Fibroblast of the aortic adventitia (primary cell): ENCODE data around the gene RGL1. TPM values are rescaled to one million over a fixed set of nuclear protein-coding genes. Genes with fewer than 3 reads are reported as not detected.
A peak's percentile ranks its signal among the peaks of the same experiment; 100 is the strongest.

Source experiments
- DNase-seq: peaks from one replicate; pipeline ENCODE4 v3.0.0-alpha.2; 2010; ENCODE audit warnings: low read depth
- H3K4me3 ChIP-seq: 2 replicates; pipeline ENCODE4 v1.5.1; 2011; ENCODE audit warnings: low read depth, mild to moderate bottlenecking, control low read depth, low read length, moderate library complexity
- total RNA-seq: library from RNA; depleted of rRNA; stranded (reverse); fragments of >200 nt; gene quantifications from 2 replicates; pipeline ENCODE4 v1.2.3, GENCODE V29; 2012; ENCODE audit warnings: low replicate concordance
- TF ChIP-seq, protein P1 (sequence below): IDR thresholded peaks from 2 replicates; pipeline ENCODE4 v1.5.1; 2011; ENCODE audit warnings: mild to moderate bottlenecking, low read length, control low read depth, inconsistent platforms; ENCODE audit not compliant: insufficient read depth

The RGL1 gene
- total RNA-seq, 1 donor, result 55.1 TPM

DNA sequence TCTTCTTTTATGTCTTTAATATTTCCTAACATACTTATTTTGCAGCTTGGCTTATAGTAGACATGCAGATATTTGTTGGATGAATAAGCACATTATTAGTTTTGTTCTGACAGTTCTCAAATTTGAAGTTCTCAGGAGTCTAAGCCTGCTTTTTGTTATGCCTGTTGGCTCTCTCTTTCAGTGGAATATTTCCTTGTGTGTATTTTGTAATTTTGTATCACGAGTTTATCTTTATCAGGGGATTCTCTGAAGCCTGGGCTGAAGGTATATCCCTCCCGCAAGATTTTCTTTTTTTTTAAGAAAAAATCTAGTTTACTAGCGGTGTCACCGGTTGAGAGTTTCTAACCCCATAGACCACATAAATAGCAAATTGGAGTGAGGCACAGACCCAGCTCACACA, 105.9 kb downstream of the RGL1 start:
- TF ChIP-seq, protein P1, sequence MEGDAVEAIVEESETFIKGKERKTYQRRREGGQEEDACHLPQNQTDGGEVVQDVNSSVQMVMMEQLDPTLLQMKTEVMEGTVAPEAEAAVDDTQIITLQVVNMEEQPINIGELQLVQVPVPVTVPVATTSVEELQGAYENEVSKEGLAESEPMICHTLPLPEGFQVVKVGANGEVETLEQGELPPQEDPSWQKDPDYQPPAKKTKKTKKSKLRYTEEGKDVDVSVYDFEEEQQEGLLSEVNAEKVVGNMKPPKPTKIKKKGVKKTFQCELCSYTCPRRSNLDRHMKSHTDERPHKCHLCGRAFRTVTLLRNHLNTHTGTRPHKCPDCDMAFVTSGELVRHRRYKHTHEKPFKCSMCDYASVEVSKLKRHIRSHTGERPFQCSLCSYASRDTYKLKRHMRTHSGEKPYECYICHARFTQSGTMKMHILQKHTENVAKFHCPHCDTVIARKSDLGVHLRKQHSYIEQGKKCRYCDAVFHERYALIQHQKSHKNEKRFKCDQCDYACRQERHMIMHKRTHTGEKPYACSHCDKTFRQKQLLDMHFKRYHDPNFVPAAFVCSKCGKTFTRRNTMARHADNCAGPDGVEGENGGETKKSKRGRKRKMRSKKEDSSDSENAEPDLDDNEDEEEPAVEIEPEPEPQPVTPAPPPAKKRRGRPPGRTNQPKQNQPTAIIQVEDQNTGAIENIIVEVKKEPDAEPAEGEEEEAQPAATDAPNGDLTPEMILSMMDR, result no peak
- no peak overlapping the region for H3K4me3 ChIP-seq
- peak; percentile 72 for DNase-seq

GRCh38 chr1:183911285-183911684, 106.4 kb downstream of the RGL1 start:
- no peak for DNase-seq
- H3K4me3 ChIP-seq, result no peak overlapping the region
- TF ChIP-seq, protein P1, result no peak

DNA sequence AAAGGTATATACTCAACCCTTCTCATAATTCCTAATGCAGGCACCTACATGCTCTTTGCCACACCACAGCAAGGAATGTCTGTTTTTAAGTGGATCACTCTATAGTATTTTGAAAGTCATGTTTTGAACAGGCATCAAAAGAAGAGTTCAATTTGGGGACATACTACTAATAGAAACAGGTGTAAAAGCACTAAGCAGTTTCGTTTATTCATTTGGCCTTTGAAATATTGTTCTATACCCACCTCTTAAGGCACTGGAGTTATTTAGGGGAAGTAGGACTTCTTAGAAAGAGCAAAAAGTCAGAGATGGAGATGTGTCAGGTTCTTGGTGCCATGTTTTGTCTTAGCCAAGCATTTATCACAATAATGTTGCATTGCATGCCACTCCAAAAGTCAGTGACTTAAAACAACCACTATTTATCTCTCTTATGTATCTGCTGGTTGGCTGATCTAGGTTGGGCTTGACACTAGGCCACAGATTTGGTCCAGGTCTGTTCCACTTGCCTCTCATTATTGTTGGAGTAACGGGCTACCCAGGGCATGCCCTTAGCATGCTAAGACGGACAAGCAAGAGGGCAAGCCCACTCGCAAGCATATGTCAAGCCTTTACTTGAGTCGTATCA, 107.5 kb downstream of the RGL1 start:
- DNase-seq, result no peak
- TF ChIP-seq, protein P1, result no peak
- H3K4me3 ChIP-seq, result no peak overlapping the region

GRCh38 chr1:183913567-183913993, 108.7 kb downstream of the RGL1 start:
- H3K4me3 ChIP-seq, result no peak overlapping the region
- DNase-seq, result peak; percentile 68
- TF ChIP-seq, protein P1, result no peak

GRCh38 chr1:183914276-183914675, 109.4 kb downstream of the RGL1 start:
- TF ChIP-seq, protein P1, result no peak
- DNase-seq, result peak; percentile 66
- H3K4me3 ChIP-seq, result no peak overlapping the region

DNA sequence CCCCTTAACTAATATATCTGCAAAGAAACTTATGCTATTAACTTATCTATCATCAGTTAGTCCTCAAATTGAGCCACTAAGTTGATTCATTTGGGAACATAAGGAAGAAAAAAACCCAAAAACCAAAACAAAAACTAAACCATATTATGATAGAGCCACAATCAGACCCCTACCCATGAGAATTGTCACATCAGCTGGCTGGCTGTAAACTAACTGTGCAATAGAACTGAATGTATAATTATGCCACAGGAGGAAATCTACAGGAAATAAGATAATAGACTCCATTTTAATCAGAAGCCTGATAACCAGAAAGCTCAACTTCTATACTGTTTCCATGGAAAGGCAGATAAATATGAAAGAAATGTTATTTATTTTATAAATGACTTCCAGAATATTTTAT, 110.0 kb downstream of the RGL1 start:
- H3K4me3 ChIP-seq, result no peak overlapping the region
- DNase-seq, result no peak
- TF ChIP-seq, protein P1, result no peak
